ENCODE results near the gene CCDC158. TPM values are rescaled to one million over a fixed set of nuclear protein-coding genes. Genes with fewer than 3 reads are reported as not detected.

The CCDC158 gene
- total and polyA plus RNA-seq, 2 of the 8 experiments (the other 6 are each of a cell fraction or from before 2014, with no cell fraction given) = not detected

DNA sequence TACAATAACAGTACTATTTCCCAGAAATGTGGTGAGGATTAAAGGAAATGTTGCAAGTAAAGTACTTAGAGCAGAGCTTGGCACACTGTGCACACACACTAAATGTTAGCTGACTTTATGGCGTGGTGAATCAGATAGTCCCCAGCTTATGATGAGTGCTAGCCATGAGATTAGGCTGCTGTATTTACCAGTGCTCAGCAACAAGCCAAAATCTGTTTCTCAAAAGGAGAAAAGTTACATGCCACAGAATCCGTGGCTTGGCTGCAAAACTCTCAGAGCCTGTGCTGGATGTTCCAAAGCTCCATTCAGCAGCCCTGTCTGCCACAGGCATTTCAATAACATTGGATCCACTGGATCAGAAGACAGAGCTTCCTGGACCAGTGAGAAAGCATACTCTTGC, 127.2 kb downstream of the CCDC158 start (continued):
- no peak for TF ChIP-seq CTBP2 (IDR thresholded peaks at IDR 0.05; ENCODE audit: borderline replicate concordance, insufficient read depth, insufficient read length, low read length)
- no peak for TF ChIP-seq NRF1 (IDR thresholded peaks at IDR 0.05; ENCODE audit: low read depth, low read length)
- no peak for TF ChIP-seq GABPA (IDR thresholded peaks at IDR 0.05; ENCODE audit: borderline replicate concordance, insufficient read depth, low read length)
- no peak for TF ChIP-seq EP300 (IDR thresholded peaks at IDR 0.05; ENCODE audit: borderline replicate concordance in 1 of 2, low read depth in 2 of 2, low read length in 2 of 2)
- no peak for TF ChIP-seq YY1 (IDR thresholded peaks at IDR 0.05; ENCODE audit: low read depth, low read length)

Measured in H1 (cell line).